ENCODE results near the gene MYL4.
"Not testable (repeated sequence)": the region's sequence is repeated elsewhere in the genome, so short reads cannot be mapped to it uniquely, and the experiment has no call there.

Gene MYL4

DNA sequence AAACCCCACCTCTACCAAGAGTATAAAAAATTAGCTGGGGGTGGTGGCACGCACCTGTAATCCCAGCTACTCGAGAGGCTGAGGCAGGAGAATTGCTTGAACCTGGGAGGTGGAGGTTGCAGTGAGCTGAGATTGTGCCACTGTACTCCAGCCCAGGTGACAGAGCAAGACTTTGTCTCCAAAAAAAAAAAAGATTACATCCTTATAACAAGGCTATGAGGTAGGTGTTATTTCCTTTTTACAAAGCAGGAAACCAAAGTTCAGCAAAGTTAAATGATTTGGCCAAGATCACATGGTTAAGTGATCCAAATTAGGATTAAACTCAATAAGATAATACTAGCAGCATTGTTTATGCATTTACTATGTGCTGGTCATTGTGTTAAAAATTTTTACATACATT is 8.1 kb downstream of the MYL4 start:
- DNase-seq, result not testable (repeated sequence)

DNA sequence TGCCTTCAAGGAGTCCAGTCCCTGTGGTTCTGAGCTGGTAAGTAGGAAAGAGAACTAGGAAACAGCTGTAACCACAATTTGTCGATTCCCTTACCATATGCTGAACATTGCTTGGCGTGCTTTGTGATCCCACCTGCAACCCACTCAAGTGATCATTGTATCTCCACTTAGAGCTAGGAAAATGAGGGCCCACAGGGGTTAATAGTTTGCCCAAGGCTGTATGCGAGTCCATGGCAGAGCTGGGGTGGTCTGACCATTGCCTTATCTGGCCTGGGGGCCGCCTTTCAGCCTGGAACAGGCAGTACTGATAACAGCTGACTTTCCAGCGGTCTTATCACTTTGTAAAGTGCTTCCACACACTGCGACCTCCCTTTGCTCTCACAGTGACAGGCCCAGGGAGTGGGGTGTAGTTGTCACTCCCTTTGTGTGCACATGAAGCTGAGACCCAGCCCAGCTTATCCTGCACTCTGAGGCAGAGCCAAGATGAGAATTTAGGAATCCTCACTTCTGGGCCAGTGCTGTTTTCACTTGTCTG is 9.8 kb downstream of the MYL4 start:
- DNase-seq, result no peak
- intact Hi-C loops (cut with DNase I), result no loop called here

More for the DNA sequence above, 8.1 kb downstream of the MYL4 start:
- intact Hi-C loops (cut with DNase I), result not testable (repeated sequence)

GRCh38 chr17:47219621-47220475 is 10.7 kb downstream of the MYL4 start:
- intact Hi-C loops (cut with DNase I), result no loop called here
- no peak for DNase-seq

GRCh38 chr17:47220531-47220999 is 11.4 kb downstream of the MYL4 start:
- intact Hi-C loops (cut with DNase I), result no loop called here
- no peak for DNase-seq

DNA sequence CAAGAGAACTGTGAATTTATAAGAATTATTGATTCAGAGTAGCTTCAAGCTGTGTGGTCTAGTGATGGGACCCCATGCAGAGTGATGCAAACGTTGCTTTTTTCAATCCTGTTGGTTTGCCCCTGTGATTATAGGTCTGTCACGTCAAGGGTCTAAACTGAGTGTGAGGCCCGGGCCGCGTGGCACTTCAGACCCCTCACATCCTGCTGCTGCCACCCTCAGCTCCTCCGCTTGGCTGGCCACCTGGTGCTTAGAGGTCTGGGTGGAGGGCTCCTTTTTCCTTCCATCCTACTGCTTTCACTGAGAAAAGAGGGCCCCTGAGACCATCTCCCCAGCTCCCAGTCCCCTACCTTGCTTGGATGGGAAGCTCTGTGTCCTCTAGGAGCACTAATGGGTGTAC is 12.0 kb downstream of the MYL4 start:
- DNase-seq, result no peak
- intact Hi-C loops (cut with DNase I), result no loop called here

- intact Hi-C loops (cut with DNase I), result no loop called here
- no peak for DNase-seq
These were observed 12.9 kb downstream of the MYL4 start for GRCh38 chr17:47222047-47222446.

DNA sequence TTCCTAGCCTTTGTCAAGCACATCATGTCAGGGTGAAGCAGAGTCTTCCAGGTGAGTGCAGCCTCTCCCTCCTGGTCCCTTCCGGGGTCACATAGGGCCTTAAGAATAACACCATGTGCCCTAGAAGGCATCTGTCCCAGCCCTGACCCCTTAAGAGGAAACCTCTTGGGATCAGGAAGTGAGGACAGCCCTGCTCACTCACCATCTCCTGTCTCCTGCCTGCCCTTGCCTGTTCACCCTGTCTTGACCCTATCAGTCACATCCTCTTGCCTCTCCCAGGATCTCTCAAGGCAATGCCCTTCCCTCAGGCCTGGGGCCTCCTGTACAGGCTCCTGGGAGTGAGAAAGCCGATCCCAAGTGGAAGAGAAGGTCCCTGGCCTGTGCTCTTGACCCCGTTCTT is 13.9 kb downstream of the MYL4 start:
- intact Hi-C loops (cut with DNase I), result no loop called here

GRCh38 chr17:47223460-47223859 is 14.3 kb downstream of the MYL4 start:
- intact Hi-C loops (cut with DNase I), result no loop called here
- no peak for DNase-seq

More for the DNA sequence above, 13.9 kb downstream of the MYL4 start:
- DNase-seq, result no peak

DNA sequence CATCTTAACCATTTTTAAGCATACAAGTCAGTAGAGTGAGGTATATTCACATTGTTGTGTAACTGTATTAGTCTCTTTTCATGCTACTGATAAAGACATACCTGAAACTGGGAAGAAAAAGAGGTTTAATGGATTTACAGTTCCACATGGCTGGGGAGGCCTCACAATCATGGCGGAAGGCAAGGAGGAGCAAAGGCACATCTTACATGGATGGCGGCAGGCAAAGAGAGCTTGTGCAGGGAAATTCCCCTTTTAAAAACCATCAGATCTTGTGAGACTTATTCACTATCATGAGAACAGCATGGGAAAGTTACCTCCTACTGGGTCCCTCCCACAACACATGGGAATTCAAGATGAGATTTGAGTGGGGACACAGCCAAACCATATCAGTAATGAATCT is 14.9 kb downstream of the MYL4 start:
- intact Hi-C loops (cut with DNase I); DNase-seq: not testable (repeated sequence)

DNA sequence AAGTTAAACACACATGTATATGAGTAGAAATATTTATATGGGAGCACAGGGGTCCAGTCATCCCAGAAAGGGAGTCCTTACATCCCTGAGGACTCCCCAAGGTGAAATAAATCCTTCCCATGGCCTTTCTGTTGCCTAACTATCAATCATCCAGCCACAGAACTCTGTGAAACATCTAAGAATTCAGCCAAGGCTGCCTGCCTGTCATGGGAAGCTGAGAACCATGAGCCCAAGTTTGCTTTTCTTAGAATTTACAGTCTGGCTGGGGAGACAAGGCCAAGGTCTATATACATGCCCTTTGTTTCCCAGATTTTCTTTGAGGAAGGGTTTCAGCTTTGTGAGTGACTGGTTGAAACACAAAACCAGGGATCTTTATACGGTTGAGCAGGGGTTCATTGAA is 15.8 kb downstream of the MYL4 start:
- intact Hi-C loops (cut with DNase I), result no loop called here
- no peak for DNase-seq

DNA sequence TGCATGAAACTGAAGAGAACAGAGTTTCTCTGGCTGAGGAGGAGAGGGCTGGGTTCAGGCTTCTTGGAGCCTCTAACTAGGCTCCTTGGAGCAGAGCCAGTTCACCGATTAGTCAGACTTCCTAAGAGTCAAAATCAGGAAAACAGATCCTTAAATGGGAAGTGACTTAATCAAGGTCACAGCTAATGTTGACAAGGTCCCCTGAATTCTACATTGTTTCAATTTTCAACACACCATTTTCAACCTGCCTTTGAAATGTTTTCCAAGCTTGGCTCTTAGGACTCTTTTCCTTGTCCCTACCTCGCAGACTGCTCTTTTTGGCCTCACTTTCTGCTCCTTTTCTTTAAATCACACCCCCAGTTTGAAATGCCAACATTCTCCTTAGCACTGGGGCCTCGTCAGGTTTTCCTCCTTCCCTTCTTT is 16.3 kb downstream of the MYL4 start:
- peak in 14 of 42 donors; percentile 12 to 60 (median 31) for DNase-seq
- intact Hi-C loops (cut with DNase I), result no loop called here

DNA sequence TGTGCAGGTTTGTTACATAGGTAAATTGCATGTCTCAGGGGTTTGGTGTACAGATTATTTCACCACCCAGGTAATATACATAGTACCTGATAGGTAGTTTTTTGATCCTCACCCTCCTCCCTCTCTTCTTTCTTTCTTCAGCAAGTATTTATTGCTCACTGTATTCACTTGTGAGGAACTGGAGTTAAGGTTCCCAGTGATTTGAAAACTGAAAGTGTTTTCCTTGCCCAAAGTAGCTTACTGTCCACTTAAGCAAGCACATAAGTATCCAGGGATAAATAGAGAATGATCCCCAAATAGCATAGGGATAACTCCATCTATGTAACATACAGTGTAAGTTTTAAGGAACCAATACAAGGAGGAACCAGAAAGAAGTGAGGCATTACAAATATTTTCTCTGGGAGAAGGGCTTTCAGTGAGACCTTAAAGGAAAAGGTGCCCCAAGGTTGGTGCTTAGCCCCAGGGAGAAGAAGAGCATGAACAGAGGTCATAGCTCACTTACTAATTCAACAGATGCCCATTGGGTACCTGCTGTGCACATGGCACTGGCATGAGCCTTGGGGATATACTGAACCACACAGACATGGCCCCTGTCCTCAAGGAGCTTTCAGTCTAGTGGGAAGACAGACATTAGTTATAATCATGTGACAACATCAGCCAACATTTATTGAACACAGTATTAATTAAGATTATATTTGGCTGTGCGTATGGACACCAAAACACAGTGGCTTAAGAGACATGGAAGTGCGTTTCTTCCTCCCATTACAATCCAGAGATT is 17.0 kb downstream of the MYL4 start:
- intact Hi-C loops (cut with DNase I), result no loop called here

GRCh38 chr17:47227862-47228261 is 18.7 kb downstream of the MYL4 start:
- DNase-seq, result no peak
- intact Hi-C loops (cut with DNase I), result no loop called here

More for the DNA sequence above, 17.0 kb downstream of the MYL4 start:
- no peak for DNase-seq

DNA sequence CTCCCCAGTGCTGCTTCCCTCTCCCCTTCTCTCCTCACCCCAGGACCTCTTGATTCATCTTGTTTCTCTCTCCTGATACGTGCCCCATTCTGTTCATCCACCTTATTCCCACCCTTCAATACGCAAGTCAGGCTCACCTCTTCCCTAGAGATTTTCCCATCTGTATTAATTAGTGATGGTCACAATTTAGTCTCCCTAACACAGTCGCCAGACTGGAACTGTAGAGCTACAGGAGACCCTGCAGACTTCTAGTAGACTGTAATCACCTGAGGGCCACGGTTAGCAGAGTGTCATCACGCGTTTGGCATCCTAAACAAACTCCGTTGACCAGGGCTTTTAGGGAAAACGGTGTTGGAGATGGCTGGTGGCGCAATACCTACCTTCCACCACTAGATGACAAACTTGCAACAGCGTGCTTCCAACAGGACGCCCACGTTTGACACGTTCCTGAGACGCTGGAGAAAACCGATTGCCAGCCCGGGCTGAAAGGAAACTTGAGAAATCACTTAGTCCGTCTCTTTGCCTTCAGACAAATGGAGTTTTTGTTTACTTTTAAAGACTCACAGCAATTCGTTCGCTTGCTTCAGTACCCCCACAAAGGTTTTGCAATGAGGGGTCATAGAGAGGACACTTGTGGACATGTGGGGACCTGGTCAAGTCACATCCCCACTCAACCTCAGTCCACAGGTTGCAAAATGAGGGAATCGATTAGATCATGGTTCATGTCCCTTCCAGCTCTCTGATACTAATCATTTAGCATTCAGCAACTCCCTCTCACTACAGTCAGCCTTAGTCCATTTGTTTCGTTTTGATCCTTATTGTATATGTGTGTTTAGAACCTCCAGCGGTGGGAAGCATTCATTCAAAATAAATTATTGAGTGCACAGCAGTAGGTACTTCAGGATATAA is 20.6 kb downstream of the MYL4 start:
- intact Hi-C loops (cut with DNase I), result loop anchor here (2.0 kb wide), 1 partner anchor 87 kb away; no protein-coding TSS in a partner anchor
- peak; percentile 61 to 94 (median 85) for DNase-seq

- intact Hi-C loops (cut with DNase I), result loop anchor here (2.0 kb wide), 1 partner anchor 86 kb away; no protein-coding TSS in a partner anchor
- DNase-seq, result no peak
These were observed 21.7 kb downstream of the MYL4 start for GRCh38 chr17:47230864-47231263.

DNA sequence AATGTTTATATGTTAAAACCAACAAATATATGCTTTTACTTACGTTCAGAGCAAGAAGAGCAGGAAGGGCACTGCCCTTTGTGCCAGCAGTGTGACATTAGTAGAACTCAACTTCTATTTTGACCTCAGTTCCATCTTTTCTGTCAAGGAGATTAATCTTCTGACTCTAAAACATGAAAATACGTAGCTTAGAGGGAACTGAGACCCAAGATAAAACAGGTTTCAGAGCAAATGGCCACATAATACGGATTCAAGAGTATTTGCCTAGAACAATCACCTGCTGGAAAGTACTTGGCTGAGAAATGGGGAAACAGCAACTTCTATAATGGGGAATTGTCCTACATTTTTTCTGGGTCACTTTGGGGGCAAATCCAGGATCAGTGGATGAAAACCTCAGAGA is 22.2 kb downstream of the MYL4 start:
- no peak for DNase-seq
- intact Hi-C loops (cut with DNase I), result loop anchor here (2.0 kb wide), 1 partner anchor 85 kb away; no protein-coding TSS in a partner anchor

GRCh38 chr17:47231866-47232265 is 22.7 kb downstream of the MYL4 start:
- intact Hi-C loops (cut with DNase I), result loop anchor here (2.0 kb wide), 1 partner anchor 85 kb away; no protein-coding TSS in a partner anchor
- no peak for DNase-seq

DNA sequence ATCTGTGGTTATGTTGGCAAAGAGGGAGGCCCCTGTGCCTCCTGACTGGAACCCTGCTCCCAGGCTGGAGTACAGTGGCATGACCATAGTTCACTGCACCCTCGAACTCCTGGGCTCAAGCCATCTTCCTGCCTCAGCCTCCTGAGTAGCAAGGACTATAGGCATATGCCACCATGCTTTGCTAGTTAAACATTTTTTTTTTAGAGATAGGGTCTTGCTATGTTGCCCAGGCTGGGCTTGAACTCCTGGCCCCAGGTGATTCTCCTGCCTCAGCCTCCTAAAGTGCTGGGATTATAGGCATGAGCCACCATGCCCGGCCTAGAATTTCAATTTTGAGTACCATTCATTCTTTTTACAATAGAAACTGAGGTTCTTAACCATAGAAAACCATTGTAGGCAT is 23.3 kb downstream of the MYL4 start:
- DNase-seq, result no peak
- intact Hi-C loops (cut with DNase I), result no loop called here

DNA sequence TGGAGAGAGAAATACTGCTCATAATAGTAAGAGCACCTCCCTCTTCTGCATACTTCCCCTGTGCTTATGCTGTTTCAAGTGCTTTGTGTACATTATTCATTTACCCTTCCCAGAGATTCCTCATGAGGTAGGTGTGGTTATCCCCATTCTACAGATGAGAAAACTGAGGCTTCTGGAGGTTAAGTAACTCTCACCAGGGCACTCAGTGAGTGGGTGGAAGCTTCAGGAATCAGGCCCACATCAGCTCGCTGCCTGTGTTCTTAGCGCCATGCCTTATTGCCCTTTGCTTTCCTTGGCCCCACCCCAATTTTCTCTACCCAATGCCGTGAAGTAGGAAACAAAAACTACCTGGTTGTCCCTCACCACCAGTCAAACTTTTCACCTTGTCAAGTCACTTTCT is 26.4 kb downstream of the MYL4 start:
- DNase-seq, result no peak
- intact Hi-C loops (cut with DNase I), result no loop called here

Data from head of caudate nucleus (tissue), 42 donors.